ENCODE measurements around the gene FAM111B. TPM values are rescaled to one million over a fixed set of nuclear protein-coding genes. Genes with fewer than 3 reads are reported as not detected.

FAM111B gene
- total and polyA plus RNA-seq, 3 donors from 2014 or later = 0.24 to 0.81 TPM; not detected in 1

GRCh38 chr11:59176330-59176729 lies 69.3 kb downstream of the FAM111B start:
- Histone ChIP-seq H3K36me3 (ENCODE audit: low read depth, missing control alignments) (no peaks in the 10 kb centered on the region), H3K9me3 (no peaks in the 10 kb centered on the region), H3K4me3 (no peak overlapping the region), H3K27me3 (no peaks in the 10 kb centered on the region), H3K27ac (no peak overlapping the region), H3K4me1 (peaks cover 21% of the 10 kb centered on the region)
- intact Hi-C loops (cut with DNase I; ENCODE audit: low total_unique reads) = loop anchor here (10.0 kb wide), 1 partner anchor 108 kb away; no protein-coding TSS in a partner anchor
- no peak for DNase-seq
- 92 to 96% methylated on average over 7 of the region's 7 CpGs for WGBS, 2 donors
- TF ChIP-seq CTCF (IDR thresholded peaks at IDR 0.05) = no peak

Other genes with a start within 250 kb of the FAM111B start
- gene GLYATL1, start 167.7 kb upstream of the FAM111B start, total RNA-seq = 1 to 10 TPM in 1 of 2 donors, not detected in 1; 1.4 TPM
- gene GLYATL1, start 167.7 kb upstream of the FAM111B start, polyA plus RNA-seq (ENCODE audit: insufficient read depth, low read depth, low replicate concordance) = 0.40 TPM
- not detected for gene GLYATL1B, start 20.9 kb upstream of the FAM111B start, total RNA-seq
- gene GLYATL1B, start 20.9 kb upstream of the FAM111B start, polyA plus RNA-seq (ENCODE audit: insufficient read depth, low read depth, low replicate concordance) = not detected
- gene FAM111A, start 35.6 kb downstream of the FAM111B start, total RNA-seq = 10 to 100 TPM; 41.5 to 43.4 TPM
- gene FAM111A, start 35.6 kb downstream of the FAM111B start, polyA plus RNA-seq (ENCODE audit: insufficient read depth, low read depth, low replicate concordance) = 12.3 TPM
- 10 to 100 TPM in 1 of 2 donors, 1 to 10 TPM in 1; 4.5 to 10.2 TPM for gene DTX4, start 64.9 kb downstream of the FAM111B start, total RNA-seq
- gene DTX4, start 64.9 kb downstream of the FAM111B start, polyA plus RNA-seq (ENCODE audit: insufficient read depth, low read depth, low replicate concordance) = 6.1 TPM
- 1 to 10 TPM in 1 of 2 donors, under 1 TPM in 1; 0.87 to 3.8 TPM for gene MPEG1, start 105.7 kb downstream of the FAM111B start, total RNA-seq
- gene MPEG1, start 105.7 kb downstream of the FAM111B start, polyA plus RNA-seq (ENCODE audit: insufficient read depth, low read depth, low replicate concordance) = 12.1 TPM

All from testis (tissue), 3 donors.